HG02588 (cell line): ENCODE measurements around the gene PARVB.

Source experiments
- ATAC-seq: cut with Tn5 transposase; IDR thresholded peaks from one replicate; pipeline ENCODE4 v1.9.1; 2021; ENCODE audit warnings: mild to moderate bottlenecking, moderate library complexity; ENCODE audit not compliant: unreplicated experiment

Gene PARVB, protein sequence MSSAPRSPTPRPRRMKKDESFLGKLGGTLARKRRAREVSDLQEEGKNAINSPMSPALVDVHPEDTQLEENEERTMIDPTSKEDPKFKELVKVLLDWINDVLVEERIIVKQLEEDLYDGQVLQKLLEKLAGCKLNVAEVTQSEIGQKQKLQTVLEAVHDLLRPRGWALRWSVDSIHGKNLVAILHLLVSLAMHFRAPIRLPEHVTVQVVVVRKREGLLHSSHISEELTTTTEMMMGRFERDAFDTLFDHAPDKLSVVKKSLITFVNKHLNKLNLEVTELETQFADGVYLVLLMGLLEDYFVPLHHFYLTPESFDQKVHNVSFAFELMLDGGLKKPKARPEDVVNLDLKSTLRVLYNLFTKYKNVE

DNA sequence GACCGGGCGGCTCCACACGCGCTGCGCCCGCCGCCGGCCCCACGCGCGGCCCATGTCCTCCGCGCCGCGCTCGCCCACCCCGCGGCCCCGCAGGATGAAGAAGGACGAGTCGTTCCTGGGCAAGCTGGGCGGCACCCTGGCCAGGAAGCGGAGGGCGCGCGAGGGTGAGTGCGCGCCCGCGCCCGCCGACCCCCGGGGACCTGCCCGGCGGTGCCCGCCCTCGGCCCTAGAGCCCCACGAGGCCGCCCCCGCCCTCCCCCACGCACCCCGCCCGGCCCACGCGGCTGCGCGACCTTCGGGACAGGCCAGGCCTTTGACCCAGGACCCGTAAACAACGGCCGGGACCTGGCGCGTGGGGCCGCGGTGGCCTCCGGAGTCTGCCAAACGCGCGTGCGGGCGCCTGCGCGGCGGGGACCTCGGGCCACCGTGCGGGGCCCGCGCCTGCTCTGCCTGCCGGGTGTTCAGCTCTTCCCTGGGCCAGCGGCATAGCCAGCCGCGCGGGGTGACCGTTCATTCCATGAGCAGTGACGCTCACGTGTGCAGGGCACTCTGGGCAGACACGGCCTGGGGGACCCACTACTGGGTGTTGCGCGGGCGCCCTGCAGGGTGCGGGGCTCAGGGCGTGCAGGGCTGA, at the start of gene PARVB:
TSS of gene PARVB (plus strand) at position 15 of the 634 bp plus-strand sequence. CDS start at position 53, 38 bp downstream.
- ATAC-seq: no peak

DNA sequence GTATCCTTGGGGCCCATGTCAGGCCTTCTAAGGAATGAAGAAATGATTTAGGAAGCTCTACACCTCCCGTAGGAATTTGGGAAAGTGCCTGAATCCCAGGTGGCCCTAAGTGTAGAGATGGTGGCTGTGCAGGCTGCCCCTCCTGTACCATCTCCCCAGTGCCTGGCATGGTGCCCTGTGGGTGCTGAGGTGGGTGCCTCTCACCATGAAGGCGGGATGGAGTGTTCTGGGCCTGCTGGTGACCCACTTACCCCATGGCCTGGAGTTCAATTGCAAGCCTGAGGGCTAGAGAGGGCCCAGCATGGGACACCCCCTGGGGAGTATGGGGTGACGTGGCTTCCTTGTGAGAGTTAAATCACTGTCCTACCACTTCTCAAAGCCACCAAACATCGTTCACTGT, 49.1 kb upstream of the PARVB start:
- no peak for ATAC-seq

DNA sequence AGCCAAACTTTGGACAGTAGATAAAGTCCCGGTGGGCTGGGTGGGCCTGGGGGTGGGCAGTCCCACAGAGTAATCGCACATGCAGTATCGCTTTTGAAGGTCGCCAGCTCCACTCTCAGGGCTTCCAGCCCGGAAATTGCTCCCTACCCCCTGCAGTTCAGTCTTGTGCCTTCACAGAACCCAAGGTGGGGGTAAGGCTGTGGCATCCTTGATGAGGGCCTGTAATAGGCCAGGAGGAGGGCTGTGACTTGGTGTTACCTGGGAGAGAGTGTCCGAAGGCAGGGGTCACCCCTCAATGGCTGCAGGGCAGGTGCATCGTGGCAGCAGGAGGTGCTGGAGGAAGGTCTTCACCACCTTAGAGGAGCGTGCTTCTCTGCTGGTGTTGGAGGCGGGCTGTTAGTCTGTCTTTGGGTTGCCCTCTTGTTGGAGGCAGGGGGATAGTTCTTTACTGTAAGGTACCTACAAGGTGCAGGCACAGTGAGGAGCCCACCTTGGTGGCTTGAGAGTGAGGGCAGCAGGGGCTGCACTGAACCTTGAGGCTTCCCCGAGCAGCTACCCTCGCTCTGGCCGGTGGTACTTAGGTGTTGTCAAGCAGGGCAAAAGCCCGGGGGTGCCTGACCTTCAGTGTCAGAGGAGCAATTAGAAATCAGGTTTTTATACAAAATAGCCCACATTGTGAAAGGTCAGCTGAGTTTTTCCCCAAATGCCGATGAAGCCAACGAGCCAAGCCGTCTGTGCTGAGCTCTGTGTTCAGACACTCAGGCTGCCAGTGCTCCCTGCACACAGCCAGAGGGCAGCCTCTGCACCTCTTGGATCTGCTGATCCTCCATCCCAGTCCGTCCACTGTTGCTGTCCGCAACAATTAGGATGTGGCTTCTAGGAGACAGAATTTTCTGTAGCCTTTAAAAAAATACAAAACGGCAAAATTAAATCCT, 47.0 kb upstream of the PARVB start:
- ATAC-seq: no peak

DNA sequence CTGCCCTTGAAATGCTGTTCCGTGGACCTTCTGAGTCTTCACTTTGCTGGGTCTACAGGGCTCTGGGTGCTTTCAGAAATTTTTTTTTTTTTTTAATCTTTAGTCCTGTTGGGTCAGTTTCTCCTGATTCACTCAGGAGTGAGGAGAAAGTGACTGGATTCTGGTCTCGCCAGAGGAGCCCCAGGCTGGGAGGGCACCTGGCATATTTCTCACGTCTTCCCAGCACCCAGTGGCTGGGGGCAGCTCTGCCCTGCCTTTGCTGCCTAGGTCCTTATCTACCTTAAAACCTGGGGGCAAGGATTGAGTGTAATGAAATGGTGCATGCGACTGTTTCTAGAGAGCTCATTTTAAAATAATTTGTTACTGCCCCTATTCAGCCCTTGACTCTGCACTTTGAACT, 45.5 kb upstream of the PARVB start:
- ATAC-seq: no peak

DNA sequence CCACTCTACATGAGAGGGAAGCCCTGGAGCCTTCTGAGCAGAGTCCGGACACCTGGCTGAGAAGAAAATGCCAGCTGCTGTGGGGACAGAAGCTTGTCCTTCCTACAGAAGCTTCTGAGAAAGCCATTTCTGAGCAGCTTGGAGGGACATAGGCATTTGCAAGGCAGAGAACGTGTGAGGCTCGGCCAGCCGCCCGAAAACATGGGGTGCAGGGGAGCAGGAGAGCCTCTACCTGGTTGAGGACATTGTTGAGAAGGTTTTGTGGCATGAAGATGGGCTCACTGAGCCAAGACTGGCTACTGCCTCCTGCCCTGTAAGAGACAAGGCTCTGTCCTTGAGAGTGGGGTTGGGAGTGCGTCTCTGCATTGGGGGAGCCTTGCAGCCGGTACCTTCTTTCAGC, 43.5 kb upstream of the PARVB start:
- no peak for ATAC-seq

DNA sequence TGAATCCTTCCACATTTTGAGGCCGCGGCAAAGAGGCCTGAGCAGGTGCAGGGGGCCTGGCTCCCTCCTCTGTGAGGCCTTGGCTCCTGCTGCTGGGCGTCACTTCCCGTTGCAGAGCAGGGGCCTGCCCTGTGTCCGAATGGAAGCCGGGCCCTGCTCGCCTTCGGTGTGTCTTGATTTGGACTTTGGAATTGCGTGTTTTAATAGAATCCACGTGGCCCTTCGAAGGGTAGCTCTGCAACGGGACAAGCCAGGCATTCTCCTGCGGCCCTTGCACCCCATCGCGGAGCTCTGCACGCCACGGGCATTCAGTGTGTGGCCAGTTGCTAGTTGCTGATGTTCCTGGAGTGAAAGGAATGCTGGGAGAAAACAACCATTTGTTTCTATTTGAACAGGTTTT, 43.1 kb upstream of the PARVB start:
- no peak for ATAC-seq

DNA sequence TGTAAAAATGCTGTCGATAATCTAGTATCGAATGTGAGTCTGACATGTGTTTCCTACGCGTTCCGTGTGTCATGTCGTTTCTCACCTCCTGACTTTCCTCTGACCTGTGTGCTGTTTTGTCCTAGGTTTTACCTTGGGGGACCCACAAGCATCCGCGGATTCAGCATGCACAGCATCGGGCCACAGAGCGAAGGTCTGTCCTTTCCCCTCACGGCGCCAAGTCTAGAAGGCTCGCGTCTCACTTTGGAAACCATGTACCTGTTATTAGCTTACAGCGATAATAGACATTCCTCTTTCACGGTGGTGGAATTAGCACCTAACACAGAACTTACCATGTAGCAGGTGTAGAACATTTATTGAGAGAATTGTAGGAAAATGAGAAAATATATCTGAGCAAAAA, 40.3 kb upstream of the PARVB start:
- no peak for ATAC-seq

DNA sequence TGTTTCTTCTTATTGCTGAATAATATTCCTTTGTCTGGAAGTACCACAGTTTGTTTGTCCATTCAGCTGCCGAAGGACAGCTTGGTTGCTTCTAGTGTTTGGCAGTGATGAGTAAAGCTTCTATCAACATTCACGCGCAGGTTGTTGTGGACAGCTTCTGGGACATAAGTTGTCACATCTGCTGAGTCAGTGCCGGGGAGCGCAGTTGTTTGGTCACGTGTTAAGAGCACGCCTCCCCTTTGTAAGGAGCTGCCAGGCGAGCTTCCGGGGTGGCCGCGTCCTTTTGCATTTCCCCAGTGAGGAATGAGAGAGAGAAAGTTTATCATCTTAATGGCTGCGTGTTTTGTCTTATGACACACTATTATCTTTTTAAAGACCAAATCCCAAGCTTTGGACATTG, 38.6 kb upstream of the PARVB start:
- ATAC-seq: no peak

DNA sequence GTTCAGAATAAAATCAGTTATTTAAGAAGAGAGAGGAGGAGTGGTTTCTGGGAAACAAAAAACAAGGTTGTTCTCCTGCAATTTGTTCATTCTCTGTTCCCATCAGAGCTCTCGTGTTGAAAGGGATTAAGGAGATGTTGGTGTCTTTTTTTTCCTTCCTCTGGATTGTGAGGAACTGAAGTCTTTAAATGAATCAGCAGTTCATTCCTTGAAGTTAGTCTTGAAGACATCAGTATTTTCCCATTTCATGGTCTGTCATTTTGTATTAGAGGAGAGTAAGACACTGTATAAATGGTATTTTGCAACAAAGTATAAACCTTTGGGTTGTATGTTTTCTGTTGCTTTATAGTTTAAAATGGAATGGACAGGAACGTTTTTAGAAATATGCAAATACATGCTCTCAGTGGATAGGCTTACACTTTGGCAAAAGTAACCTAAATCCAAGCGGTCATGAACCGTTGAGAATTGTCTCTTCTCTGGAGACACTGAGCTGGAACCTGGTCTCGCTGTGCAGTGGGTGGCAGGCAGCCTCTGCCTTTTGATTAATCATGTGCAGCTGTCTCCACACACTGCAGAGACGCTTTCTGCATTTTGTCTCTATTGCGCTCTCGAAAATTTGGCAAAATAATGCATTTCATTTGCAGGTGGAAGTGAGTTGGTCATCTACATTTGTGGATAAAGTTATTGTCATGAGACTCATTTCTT, 35.8 kb upstream of the PARVB start:
- no peak for ATAC-seq

DNA sequence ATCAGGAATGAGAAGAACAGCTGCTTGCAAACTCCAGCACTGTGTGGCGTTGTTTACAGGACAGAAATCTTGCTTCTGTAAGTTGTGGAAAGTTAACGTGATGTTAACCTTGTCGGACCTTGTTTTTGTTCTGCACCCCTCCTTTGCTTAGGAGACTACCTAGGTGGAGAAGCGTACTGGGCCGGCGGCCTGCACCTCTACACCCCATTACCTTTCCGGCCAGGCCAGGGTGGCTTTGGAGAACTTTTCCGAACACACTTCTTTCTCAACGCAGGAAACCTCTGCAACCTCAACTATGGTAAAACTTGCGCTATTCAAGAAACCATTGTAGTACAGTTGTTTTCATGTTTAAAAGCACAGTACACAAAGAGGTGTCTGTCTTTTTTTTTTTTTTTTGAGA, 35.1 kb upstream of the PARVB start:
- ATAC-seq: no peak

DNA sequence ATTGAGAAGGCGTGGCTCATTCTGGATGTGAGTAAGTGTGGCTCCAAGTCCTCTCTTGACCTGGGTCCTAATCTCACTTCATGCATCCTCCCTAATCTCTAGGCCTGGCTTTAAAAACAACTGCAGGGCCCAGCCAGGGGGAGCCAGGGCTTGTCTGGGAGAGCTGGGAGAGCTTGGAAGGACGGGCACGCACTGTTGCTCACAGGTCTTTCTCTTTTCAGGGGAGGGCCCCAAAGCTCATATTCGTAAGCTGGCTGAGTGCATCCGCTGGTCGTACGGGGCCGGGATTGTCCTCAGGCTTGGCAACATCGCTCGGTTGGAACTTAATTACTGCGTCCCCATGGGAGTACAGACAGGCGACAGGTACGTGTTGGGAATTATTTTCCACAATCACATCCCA, 34.1 kb upstream of the PARVB start:
- ATAC-seq: no peak

DNA sequence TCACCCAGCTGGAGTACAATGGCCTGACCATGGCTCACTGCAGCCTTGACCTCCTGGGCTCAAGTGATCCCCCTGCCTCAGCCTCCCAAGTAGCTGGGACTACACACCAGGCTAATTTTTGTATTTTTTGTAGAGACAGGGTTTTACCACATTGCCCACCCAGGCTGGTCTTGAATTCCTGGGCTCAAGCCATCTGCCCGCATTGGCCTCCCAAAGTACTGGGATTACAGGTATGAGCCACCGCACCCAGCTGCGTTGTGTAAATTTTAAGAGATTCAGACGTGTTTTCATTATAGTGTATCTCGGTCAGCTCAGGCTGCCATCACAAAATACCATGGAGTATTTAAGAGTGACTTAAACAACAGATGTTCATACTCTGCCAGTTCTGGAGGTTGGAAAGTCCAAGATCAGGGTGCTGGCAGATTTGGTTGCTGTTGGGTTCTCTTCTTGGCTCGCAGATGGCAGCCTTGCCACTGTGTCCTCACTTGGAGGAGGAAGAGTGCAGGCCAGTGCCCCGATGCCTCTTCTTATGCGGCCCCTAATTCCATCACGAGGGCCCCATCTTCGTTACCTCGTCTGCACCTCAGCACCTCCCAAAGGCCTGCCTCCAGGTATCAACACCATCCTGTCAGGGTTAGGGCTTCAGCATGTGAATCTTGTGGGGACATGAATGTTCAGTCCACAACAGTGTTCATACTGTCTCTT, 32.6 kb upstream of the PARVB start:
- ATAC-seq: no peak

DNA sequence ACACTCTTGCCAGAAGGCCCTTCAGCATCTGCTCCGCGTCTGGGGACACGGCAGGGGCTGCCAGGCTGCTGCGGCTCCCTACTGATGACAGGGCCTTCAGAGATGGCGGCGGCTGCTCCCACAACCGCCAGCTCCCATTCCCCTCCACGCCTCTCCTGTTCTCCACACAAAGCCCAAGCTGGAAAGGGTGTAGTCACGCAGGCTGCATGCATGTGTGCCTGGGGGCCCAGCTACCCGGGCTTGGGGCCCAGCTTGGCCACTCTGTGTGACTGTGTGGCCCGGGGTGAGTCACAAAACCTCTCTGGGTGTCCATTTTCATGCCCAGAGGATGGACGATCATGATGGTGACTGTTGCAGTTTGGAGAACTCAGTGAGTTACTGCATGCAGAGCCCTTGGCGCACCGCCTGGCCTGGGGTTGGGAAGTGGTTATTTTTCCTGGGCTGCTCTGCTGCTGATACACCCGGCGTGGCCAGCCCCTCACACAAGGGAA, 31.7 kb upstream of the PARVB start:
- no peak for ATAC-seq

DNA sequence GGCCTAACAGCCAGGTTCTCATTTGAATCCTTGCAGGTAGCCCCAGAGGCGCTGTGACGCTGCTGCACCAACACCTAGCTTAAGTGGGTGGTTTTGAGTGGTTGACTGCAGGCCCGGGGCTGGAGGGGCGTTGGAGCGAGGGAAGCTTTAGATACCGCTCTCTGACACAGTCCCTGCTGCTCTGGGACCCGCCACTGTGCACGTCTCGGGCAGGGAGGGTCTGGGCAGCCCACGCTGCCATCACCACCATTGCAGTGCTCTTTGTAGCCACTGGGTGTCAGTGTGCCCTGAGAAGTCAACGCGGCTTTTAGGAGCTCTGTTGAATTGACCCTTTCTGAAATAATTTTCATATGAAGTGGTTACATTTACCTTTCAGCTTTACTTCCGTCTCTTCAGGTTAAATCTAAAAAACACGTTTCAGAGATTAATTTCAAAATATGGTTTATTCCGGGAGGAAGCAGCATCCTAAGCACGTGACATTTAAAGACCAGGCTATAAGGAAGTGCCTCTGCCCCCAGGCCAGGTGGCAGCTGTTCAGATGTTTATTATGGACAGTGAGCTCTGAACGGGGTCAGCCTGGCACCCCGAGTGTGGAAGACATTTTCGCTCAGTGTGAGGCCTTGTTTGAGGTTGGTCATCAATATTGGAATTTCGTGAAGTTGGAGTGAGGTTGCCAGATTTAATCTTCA, 30.9 kb upstream of the PARVB start:
- ATAC-seq: no peak

DNA sequence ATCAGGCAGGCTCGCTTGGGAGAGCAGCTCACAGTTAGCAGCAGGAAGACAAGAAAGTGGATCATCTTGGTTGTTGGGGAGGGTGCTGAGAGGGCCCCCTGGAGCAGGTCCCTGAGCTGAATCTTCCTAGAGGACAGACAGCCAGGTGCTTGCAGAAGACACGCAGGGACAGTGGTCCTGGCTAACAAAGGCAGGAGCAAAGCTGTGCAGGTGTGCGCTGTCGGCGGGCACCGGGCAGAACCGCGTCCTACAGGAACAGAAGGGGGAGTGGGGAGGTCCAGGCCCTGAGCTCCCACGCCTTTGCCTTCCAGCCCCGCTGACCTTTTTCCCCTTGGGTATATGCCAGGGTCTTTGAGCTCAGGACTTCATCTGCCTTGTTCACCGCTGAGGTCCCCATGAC, 30.1 kb upstream of the PARVB start:
- ATAC-seq: no peak

DNA sequence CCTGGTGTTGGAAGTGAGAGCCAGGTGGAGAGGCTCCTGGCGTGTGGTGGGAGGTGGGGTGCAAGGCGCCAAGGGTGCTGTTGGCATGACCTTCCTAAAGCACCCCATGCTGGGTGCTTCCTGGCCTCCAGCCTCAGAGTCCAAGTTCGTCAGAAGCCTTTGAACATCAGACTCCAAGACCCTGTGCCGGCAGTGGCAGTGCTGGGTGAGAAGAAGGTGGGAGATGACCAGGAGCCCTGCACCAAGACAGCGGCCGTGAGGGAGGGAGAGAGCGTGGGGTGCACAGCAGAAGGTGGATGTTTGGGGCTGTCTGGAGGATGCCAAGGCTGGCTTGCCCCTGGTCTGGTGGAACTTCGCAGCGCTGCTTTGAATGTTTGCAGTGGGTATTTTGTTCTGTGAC, 29.7 kb upstream of the PARVB start:
- no peak for ATAC-seq

DNA sequence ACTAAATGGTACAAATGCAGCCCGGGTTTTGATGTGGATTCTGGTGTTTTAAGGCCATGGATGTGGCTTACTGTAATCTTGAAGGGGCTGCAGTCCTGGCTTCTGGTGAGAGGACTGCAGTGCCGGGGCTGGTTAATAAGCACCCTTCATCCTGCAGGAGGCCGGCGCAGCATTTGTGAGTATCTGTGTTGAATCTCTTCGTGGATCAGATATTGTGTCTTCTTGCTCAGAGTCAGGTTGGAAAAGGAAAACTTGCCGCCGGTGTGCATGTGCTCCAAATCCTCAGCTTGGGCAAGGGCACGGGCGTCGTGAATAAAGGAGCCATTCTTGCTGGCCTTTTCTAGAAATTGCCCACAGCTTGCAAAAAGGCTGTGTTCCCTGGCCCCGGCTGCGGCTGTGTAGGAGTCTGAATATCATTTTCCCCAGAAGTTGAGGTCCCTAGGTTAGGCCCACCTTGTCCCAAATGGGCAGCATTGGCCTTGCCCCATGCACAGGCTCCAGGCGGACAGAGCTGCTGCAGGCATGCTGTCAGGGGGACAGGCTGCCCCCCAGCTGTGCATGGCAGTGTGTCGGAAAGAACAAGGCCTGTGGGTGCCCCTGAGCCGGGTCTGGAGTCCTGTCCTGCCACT, 28.9 kb upstream of the PARVB start:
- ATAC-seq: no peak

DNA sequence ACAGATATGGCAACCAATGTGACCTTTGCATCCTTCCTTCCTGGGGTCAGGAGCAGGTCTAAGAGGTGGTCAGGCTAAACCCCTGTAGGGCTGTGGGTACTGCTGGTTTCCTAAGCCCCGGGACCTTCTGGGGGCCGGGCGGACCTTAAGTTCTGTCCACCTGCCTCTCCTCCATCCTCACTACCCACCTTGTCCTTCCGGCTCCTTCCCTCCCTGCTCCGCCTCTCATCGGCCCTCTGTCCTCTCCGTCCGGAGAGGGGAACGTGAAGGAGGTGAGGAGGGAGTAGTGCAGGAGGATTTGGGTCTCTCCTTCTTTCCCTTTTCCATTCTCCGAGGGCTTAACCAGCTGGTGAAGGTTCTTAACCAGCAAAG, 28.3 kb upstream of the PARVB start:
- ATAC-seq: no peak
